EH (cell line): ENCODE data around the gene BDKRB2.

Experiments
- DNase-seq: peaks from one replicate; pipeline ENCODE4 v3.0.0-alpha.2; 2015; ENCODE audit warnings: low read depth

The BDKRB2 gene

DNA sequence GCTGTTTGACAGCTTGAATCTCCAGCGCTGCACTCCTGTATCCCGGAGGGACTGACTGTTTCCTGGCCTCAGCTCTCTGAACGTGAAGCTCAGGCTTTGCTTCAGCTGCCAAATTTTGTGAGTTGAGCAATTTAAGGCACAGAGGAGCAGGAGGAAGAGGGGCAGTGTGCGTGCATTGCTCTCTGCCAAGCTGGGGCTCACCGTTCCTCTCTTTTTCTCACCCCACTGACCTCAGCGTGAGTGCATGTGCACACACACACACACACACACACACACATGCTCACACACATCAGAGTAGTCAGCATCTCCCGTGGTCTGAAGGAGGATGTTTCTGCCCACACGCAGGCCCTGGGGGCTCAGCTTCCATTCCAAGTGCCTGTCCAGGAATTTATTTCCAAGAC, 27.8 kb upstream of the BDKRB2 start:
- DNase-seq = peak; percentile 74

DNA sequence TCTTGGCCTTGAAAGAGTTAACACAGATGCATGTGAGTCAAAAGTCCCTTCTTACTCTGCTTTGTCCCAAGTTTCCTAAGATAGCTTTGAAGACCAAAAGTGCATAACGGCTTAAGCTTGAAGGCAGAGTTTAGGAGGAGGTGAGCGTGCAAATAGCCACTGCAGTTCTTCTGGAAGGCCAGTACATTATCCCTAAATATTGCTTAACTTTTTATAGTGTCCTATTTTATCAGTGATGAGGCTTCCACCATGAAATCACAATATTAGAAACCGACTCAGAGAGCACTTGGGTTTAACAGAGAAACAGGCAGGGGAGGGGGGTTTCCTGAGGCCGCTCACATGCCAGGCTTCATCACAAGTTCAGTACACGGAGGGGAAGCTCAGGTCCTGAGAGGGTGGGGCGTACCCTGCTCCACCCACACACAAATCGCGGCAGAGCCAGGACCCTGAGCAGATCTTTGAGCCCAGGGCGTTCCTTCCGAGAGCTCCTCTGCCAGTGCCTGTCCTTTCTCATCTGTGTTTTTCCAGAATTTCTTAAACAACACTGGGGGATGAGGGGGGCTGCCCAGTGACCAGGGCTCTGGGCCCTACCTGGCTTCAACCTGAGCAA, 26.8 kb upstream of the BDKRB2 start:
- no peak for DNase-seq

DNA sequence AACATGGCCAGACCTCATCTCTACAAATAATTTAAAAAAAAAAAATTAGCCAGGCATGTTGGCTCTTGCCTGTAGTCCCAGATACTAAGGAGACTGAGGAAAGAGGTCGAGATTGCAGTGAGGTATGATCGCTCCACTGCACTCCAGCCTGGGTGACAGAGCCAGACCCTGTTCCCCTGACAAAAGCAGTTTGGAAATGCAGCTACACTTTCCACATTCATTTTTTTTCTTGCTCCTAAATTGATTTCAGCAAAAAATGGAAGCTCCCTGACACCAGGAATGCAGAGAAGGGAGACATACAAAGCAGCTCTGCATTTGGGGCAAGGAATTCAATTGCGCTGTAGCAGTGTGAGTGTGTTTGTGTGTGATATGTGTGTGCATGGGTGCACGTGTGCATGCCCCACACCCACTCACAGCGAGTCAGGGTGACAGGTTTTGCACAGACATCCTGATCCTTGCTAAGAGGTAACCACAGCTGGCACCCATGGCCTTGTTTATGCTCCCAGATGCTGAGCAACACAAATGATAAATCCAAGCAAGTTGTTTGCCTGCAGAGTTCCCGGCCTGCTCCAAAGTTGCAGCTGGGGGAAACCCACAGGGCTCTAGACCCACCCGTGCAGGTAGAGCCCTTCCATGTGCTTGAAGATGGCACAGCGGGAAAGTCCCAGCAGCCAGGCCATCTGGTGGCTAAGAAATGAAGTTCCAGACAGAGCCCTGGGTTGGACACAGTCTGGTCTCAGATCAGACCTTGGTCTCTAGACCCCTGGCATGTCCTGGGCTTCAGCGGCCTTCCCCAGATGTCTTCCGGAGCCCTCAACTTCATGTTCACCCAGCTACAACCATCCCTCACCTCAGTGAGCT, 25.9 kb upstream of the BDKRB2 start:
- DNase-seq = no peak

DNA sequence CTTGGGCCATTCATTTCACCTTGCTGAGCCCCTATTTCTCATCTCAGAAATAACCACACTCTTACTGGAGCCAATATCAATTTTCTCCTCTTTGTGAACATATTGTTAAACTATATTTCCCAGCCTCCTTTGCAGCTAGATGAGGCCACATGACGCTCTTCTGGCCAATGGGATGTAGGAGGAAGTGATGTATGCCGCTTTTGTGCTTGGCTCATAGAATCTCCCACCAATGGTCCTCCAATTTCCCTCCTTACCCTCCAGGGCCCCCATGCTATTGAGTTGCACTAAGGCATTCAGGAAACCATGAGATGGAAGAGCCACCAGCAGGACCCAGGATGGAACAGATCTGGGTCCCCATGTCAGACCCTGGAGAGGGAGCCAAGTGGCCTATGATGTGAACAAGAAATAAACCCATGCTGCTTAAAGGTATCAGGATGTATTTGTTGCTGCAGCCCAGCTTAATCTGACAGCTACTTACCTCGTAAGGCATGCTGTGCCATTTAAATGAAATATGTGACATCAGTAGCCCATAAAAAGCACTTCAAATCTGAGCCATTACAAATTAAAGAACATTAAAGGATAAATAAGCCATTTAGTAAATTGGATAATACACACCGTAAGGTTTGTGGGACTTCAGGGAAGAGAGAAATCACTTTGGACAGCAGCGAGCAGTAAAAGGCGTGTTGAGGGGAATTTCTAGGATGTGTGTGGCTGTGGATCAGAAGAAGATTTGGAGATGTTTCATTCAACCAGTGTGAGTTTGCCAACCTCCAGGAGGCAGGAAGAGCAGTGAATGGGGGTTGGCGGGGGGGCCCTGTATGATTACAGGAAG, 24.4 kb upstream of the BDKRB2 start:
- DNase-seq = no peak

DNA sequence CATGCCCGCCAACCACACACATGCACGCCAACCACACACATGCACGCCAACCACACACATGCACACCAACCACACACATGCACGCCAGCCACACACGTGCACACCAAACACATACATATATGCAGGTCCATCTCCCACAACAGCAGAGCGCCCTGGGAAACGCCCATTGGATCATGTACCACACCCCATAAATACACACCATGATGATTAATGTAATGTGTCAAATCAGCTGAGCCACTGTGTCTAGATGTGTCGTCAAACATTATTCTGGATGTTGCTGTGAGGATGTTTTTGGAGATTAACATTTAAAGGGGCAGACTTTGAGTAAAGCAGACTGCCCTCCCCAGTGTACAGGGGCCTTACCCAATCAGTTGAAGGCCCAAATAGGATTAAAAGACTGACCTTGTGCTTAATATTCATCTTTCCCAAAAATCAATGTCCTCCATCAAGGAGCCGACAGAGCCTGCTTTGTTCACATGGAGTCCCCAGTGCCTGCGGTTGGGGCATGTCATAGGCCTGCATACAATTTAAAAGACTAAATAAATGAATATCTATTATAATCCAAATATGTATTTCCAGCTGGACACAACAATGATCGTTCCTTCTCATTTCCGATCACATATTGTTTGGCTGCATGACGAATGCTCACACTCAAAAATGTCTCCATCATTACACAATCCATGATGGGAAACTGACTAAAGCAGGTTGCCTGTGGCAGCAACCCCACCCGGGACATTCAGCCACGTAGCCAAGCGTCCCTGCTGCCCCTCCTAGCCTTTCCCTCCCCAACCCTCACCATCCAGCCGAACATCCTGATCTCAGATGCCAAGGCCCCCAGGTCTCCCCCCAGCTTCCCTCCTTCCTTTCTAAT, 23.2 kb upstream of the BDKRB2 start:
- no peak for DNase-seq

DNA sequence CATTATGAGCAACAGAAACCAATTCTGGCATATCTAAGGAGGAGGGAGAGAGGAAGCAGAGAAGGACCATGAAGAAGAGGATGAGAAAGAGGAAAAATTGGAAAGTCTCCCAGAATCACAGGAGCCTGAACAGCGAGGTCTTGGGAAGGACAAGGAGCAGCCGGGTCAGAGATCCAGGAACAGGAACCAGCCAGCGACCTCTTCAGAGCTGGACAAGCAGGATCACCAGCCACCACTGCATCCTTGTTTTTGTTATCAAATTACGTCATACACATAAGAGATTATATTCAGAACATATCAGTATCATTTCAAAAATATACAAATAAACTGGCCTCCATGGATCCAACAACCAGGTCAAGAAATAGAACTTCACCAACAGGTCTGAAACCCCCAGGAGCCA, 22.1 kb upstream of the BDKRB2 start:
- no peak for DNase-seq

DNA sequence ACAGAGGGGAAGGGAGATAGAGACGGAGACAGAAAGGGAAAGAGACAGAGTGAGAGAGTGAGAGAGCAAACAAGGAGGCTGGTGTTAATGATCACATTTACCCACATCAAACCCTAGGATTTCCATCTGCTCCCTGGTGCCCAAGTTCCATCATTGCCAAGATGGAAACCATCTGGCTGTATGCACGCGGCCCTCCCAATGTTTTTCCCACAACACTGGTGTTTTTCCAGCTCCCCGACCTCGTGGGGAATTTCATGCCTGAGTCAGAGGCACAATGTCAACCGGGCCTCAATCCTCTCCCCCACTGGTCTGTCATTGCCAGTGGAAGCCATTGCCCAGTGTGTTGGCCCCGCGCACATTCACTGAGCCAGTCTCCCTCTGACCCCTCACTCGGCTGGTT, 19.9 kb upstream of the BDKRB2 start:
- peak; percentile 28 for DNase-seq

DNA sequence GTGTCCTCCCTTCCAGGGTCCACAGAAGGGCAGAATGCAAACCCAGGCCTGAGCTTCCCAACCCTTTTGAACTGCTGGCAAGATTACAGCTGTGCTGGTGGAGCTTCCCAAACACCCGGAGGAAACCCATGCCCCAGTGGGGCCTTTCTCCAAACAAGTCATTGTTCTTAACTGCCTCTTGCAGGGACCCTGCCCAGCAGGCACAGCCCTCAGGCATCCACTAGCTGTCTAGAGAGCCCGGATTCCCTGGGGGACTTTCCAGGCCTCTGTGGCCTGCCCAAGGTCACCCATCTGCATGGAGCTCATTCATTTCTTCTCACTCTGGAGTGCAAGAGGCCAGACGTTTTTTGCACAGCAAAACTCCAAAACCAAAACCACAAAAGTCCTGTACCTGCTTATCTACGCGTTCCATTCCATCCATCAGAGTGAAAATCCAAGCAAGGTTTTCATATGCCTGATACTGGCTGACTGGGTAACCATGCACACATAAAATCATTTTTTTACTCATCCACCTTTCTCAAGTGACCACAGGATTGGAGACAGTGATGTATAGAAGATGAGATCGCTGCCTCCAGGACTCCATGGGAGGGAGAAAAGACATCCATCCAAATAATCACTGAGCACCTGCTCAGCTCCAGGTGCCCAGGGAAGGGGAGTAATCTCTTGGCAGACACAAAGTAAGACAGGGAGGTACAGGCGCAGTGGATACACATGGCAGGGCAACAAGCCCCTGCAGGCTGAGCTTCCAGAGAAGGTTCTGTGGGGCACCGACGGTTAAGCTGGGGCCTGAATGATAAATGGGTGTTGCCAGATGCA, 17.2 kb upstream of the BDKRB2 start:
- no peak for DNase-seq

DNA sequence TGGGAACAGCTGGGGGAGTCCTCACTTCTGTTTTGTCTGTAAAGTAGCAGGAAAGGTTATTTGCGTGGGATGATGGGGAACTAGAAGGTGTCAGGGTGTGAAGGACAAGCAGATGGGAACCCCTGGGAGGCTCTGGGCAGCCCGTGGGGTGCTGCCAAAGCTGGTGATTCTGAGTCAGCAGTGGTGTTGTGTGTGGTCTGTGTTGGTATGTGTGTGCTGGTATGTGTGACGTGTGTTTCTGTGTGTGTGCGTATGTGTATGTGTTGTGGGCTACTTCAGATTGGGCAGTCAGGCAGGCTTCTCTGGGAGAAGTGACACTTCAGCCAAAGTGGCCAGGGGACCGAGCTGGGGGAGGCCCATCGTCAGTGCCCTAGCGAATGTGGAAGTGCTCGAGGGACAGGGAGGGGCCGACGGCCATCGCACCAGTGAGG, 15.3 kb upstream of the BDKRB2 start:
- DNase-seq = peak; percentile 91

DNA sequence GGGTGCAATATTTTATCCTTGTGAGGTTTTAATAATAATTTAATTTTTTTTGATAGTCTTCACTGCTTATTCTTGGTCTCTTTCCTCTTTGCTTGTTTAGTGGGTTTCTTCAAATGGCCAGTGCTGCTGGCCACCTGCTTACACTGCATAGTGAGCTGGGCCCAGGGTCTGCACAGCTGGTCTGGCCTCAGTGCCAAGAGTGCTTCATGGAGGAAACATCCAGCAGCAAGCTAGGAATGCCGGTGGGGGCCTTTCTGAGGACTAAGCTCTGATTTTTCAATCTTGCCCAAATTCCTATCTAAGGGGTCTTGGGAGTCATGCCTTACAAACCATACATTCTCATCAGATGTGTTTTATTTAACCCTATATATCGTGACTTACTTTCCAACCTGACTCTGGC, 13.3 kb upstream of the BDKRB2 start:
- no peak for DNase-seq

DNA sequence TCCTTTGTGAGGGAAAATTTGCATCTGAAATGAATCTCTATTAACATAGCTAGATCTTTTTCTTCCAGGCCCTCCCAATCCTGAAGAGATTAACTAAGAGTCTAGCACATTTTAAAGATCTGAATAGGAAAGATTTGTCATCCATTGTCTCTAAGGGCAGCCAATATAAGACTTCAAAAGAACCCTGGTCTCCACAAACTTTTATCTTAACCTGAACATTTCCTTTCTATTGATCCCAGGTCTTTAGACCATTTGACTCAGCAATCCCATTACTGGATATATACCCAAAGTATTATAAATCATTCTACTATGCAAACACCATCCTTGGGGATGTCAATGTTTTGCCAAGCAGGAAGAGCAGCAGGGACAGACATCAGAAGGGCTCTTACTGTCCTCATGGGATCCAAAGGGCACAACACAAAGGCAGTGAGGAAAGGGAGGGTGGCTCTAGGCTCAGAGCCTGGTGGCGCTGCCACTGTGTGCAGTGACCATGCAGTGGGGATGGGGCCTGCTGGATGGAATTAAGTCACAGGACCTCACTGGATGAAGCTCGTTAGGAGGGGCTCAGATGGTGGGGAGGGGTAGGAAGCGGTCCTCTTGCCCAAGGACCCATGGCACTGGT, 12.7 kb upstream of the BDKRB2 start:
- no peak for DNase-seq

DNA sequence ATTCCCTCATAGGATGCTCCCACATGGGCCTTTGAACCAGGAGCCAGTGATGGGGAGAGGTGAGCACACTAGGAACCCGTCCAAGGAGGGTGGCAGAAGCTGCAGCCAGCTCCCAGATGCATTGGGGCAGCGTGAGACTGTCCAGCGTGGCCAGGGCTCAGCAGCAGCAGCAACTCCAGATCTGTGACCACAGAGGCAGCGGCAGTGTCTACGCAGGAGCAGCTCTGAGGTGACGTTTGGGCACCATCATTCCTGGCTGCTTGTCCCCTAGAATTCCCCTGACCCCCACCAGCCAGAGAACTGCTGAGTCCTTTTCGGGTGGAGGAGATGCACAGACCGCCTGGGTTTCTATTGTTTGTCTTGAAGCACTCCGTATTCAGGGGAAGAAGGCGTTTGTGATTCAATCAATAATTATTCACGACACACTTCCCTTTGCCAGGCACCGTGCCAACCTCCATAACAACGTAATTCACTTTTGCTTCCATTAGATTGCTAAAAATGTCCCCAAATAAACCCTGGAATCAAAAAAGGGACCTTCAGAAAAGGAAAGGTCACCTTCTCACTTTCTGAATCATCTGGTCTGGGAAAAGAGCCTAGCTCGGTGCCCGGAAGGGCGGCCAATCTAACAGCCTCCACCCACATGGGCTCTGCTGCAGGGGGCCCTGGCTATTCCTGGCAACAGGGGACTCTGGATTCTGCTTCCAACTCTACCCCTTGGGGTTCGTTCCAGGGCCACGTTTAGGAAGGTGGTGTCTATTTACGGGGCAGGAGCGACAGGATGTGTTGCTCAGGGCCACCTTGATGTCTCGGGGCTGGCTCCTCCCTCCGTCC, 11.4 kb upstream of the BDKRB2 start:
- DNase-seq = no peak

DNA sequence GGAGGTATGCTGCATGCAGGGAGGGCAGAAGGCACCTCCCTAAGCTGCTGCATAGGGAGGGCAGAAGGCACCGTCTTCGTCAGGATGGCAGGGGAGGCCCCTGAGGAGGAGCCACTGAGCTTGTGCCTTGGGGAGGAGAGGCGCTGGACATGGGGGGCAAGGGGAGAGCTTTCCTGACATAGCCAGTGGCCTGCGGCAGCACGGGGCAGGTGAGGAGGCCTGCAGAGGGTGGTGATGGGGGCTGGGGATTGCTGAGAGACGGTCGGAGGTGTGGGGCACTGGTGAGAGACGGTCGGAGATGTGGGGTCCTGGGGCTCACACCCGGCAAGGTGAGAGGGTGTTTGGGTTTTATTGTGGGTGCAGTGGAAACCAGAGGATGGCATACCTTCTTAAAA, 10.4 kb upstream of the BDKRB2 start:
- DNase-seq = no peak

DNA sequence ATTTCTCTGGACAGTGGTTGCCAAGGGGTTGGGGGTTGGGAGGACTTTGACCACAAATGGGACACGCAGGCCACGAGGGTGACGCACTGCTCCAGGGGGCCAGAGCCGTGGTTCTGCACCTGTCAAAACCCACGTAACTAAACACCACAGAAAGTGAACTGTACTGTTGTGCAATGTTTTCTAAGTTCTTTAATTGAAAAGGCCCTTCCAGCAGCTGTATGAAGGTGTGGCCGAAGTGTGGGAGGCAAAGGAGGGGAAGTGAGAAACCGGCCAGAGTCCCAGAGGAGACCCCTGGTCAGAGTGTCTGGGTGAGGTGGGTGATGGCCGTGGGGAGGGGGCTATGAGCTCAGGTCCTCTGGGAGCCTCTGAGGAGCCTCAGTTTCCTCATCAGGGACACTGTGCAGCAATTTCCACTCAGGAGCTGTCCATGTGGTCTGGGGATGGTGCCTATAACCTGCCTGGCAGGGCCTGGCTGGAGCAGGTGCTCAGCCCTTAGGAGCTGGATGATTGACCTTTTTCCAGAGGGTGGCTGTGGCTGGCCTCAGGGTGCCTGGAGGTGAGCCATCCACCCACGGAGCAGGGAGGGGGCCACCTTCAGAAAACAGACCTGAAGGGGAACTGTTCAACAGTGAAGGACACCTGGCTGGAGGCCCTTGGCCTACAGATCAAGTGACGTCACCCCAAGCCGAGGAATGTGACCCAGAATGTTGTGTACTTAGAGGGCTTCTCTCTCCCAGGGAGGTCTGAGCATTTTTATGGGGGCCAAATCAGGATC, 9.8 kb upstream of the BDKRB2 start:
- no peak for DNase-seq

DNA sequence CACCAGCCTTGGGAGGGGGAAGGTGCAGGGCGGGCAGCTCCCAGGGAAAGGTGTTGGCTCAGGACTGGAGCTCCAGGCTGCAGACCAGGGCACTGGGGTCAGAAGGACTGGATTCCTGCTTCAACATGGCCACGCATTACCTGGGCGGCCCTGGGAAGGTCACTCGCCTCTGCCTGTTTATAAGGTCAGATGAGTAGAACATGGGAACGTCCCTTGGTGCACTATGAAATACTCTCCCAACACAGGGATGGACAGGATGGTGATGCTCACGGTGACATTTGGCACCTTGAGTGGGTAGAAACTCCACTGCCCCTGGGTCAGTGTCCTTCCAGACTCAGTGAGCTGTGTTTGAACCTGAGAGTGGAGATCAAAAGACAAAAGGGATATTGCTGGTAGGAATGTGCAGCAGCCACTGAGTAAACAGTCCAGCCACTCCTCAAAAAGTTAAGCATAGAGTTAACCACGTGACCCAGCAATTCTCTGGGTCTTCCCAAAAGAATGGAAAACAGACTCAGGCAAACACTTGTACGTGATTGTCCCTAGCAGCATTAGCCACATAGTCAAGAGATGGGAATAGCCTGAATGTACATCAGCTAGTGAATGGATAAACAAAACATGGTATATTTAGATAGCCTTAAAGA, 9.1 kb upstream of the BDKRB2 start:
- no peak for DNase-seq

DNA sequence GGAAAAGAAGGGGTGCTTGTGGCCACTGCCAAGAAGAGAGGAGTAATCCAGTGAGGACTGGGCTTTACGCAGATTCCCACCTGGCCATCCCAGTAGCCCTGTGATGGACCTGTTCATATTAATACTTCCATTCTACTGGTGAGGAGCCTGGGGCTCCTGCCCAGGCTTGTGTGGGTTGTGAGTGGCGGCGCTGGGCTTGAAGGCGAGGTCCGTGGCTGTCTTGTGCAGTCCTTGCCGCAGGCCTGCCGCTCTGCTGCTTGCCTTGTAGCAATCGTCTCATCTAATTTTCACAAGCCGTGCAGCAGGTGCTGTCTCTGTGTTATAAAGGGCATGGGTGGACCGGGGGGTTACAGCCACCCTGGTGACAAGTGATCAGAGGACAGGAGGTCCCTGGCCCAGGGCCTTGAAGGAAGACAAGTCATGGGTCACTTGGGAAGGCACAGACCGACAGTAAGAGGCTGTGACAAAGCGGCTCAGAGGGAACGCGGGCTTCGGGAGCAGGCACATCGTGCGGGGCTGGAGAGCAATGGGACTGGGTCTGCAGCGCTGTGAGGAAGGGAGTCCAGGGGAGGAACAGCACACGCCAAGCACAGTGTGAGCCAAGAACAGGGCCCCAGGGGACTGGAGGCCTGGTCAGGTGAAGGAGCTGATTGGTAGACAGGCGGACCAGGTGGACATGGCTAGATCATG, 7.3 kb upstream of the BDKRB2 start:
- no peak for DNase-seq

DNA sequence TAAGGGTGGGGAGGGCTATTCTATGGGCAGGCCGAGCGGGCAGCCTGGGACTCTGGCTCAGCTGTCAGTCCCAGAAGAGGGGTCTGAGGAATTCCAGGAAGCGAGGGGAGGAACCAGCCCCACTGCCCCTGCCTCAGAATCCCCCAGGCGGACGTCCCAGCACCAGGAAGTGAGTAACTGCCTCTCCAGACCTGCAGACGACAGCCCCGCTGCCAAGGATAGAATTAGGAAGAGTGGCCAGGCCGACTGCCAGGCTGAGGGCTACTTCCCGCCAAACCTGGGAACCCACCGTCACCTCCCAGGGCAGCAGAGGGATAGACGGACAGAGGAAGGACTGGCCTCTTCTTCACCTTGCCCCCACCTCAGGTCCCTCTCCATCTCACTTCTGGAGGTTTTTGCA, 6.7 kb upstream of the BDKRB2 start:
- no peak for DNase-seq
